GM04503 (cell line): ENCODE data around the gene GLRA1.
"Not testable (repeated sequence)": the region's sequence is repeated elsewhere in the genome, so short reads cannot be mapped to it uniquely, and the experiment has no call there.

ENCODE experiments used
- DNase-seq: peaks from one replicate; pipeline ENCODE4 v3.0.0-alpha.2; 2012; ENCODE audit warnings: low read depth

Gene GLRA1

DNA sequence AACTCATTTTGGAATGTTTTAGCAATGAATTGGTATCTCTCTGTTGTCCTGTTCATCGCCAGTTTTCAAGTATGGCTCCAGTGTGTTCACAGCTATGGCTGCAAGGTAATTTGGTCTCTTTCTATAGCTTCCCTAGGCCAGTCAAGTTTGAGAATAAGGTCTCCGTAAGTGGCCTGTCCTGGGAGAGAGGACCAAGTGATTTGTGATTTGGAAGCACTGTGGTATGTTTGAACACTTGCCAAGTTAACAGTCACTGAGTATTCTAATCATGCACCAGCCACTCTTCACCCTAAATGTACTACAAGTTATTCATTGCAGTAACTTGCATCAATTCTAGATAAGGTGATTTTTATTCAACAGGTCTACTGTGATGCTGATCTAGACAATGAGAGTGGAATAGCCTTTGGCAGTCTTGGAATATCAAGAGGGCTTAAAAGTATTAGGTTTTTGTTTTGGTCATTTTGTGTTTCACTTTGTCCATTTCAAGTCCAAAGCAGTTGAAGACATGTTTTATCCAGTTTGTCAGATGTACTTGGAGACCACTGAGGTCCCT is 111.8 kb downstream of the GLRA1 start:
- no peak for DNase-seq

DNA sequence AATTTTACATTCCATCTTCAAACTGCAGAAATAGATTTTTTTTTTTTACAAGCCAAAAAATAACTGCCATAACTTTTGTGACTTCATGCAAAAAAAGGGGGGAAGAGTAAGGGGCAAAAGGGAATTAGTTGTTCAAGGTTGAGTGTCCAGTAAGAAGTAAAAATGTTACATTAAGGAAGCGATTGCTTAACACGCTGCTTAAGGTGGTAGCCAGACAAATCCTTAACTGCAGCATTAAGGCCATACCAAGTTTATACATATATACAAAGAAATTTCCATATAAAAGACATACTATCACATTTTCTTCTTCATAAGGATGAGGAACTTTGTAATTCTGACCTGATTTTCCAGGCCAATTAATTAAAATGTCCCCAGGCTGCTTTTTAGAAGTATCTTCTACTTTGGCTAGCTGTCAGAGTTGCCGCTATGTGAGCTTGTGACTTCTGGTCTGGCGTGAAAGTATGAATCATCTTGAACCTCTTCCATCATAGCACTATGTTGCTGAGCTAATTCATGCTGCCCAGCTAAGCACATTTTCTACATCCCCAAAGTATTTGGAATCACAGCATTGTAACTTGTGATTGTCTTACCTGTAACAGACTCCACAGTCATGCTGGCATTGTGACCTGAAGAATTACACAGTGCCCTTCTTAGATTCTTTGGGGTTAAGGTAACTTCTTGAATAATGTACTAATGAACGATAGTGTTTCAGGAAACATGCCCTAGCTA is 112.9 kb downstream of the GLRA1 start:
- DNase-seq, result no peak

DNA sequence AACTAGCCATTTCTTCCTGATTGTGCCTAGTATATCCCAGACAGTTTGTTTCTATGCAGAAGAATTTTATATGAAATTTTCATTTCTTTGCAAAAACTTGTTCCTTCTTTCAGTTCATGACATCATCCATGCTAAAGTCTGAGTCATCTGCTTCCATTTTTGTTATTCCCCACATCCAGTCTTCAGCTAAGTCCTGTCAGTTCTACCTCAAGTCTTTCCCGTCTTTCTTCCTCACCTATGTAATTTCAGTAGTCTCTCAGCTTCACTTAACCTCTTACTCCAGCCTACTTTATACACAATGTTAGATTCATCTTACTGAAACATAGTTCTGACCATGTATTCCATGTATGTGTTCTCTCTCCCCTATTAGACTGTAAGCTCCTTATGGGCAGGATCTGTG is 113.8 kb downstream of the GLRA1 start:
- DNase-seq, result no peak

DNA sequence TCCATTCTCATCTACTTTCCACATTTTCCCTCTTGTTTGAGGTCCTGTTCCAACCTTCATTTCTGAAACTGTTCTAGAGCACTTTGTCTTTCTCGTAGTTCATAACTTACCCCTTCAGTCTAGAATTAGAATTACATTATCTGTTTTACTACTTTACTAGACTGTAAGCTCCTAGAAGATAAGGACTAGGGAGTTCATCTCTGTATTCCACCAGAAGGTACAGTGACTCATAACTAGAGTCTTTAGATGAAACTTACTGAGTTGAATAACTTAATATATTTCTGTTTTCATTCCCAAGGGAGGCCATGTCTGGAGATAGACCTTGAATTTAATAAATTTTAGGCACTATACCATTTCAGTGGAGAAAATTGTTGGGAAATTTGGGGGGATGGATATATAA is 114.2 kb downstream of the GLRA1 start:
- DNase-seq, result no peak

DNA sequence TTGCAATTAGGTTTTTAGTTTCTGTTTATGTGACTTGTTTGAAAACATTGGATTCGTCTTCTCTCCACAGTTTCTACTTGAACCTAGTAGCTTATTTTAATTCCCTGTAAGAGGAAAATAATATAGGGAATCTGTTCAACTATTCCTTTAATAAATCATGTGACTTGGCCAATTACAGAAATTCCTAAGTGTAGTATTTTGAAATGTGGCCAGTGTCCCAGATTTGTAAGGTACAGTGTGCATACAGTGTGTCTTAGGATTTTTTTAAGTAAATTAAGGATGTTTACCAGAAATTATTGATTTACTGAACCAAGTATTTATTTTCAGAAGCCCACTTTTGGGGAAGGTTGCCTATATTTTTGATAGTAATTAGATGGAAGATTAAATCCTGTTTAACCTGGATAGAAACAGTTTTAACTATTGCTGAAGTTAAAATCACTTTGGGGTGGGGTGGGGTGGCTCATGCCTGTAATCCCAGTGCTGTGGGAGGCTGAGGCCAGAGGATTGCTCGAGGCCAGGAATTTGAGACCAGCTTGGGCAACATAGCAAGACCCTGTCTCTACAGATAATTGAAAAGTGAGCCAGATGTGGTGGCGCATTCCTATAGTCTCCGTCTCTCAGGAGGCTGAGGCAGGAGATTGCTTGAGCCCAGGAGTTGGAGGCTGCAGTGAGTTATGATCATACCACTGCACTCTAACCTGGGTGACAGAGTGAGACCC is 116.0 kb downstream of the GLRA1 start:
- no peak for DNase-seq

DNA sequence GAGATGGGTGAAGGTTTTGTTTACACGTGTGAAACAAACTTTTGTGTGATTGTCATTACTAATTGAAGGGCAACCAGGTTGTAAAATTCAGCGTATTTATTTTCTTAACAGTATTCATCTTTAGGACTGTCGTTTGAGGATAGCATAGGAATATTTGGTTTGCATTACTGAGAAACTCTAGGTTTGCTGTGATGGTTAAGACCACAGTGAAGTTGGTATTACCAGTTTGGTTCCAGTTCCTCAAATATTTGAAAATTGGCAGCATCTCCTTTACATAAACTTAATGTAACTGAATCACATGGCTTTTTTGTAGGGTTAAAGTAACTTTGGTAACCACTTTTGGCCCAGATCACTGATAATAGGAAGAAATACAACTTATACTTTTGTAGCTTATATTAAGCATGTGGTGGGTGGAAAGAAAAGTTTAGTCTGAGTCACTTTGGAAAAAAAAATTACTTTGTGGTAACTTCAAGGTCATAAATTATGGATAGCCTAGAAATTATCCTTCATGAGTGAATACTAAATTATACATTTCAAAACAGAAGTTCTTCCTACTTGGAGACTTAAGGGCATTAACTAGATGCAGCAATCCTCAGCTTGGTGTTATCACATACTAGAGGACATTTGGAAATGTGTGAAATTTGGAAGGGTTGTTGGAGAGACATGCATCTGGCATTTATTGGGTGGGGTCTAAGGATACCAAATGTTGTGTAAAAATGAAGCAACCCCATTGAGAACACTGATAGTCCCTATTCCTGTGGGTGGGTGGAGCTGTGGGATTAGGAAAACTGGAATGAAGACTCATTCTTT is 119.0 kb downstream of the GLRA1 start:
- DNase-seq, result peak; percentile 80

DNA sequence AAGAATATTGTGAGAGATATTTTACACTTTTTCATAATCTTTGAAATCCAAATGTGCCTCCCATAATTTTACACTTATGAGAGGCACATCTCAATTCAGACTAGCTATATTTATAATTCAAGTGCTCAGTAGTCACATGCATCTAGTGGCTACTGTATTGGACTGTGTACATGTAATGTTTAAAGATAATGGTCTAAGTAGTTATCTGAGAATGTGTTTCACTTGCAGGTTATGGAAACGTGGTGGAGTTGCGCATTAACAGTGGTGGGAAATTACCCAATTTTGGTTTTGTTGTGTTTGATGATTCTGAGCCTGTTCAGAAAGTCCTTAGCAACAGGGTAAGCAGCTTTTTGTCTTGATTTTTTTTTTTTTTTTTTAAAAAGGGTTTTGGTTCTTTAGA is 124.1 kb downstream of the GLRA1 start:
- no peak for DNase-seq

DNA sequence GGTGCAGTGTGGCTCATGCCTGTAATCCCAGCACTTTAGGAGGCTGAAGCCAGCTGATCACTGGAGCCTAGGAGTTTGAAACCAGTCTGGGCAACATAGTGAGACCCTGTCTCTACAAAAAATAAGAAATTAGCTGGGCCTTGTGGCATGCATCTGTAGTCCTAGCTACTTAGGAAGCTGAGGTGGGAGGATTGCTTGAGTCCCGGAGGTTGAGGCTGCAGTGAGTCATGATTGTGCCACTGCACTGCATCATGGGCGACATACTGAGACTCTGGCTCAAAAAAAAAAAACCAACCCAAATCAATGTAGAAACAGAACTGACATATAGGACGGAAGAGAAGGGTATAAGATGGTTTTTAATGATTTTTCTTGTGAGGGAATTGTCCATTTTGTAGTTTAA is 125.2 kb downstream of the GLRA1 start:
- no peak for DNase-seq

DNA sequence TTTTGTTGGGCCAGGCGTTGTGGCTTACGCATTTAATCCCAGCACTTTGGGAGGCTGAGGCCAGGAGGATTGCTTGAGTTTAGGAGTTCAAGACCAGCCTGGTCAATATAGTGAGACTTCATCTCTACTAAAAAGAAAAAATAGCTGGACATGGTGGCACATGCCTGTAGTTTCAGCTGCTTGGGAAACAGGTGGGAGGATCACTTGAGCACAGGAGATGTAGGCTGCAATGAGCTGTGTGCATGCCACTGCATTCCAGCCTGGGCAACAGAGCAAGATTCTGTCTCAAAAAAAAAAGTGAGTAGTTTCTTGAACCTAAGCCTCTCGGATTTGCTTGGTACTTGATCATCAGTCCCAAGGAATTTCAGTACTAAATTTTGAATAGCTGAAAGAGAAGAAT is 126.0 kb downstream of the GLRA1 start:
- no peak for DNase-seq

DNA sequence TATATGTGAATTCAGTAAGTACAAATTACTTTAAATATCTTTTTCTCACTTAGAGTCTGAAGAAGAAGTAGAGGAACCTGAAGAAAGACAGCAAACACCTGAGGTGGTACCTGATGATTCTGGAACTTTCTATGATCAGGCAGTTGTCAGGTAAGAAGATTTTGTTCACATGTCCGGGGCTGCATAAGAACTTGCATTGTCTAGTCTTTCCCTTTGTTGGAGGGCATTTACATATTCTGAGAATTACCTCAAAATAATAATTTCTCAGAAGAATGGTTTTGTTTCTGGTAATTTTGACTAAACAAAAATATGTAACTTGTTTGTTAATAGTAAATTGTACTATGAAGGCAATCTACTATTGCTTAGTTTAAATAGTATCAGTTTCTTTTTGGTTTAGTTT is 129.2 kb downstream of the GLRA1 start:
- DNase-seq, result no peak

DNA sequence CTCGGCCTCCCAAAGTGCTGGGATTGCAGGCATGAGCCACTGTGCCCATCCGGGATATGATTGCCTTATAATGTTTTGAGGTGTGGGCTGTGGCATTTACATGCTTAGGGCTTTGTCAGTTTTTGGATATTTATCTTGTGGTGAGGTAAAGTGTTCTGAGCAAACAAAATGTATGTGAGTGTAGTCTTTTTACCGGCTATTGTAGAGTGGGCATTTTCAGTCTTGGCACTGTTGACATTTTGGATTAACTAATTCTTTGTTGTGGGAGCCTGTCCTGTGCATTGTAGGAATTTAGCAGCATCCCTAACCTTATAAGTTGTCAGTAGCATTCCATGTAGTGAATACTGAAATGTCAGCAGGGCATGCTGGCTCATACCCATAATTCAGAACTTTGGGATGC is 131.3 kb downstream of the GLRA1 start:
- no peak for DNase-seq

DNA sequence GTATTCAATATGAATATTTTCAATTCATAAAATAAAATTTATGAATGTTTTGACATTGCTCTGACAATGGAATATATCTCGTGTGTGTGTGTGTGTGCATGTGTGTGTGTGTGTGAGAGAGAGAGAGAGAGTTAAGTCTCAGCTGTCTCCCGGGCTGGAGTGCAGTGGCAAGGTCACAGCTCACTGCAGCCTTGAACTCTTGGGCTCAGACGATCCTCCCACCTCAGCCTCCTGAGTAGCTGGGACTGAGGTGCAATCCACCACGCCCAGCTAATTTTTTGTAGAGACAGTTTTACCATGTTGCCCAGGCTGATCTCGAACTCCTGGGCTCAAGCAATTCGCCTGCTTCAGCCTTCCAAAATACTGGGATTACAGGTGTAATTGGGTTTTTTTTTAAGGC is 136.8 kb downstream of the GLRA1 start:
- no peak for DNase-seq

DNA sequence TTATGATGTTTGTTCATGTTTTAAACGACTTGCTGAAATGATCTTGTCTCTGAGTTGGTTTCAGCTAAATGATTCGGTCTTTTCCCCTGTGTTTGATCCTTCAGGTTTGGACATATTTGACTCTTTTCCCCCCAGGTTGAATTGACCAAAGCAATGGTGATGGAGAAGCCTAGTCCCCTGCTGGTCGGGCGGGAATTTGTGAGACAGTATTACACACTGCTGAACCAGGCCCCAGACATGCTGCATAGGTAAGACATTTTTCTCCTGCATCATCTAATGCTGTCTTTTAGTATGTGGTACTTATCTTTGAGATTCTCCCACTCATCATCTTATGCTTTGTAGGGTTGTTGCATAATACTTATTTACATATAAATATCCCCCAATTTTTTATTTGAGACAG is 138.2 kb downstream of the GLRA1 start:
- no peak for DNase-seq

DNA sequence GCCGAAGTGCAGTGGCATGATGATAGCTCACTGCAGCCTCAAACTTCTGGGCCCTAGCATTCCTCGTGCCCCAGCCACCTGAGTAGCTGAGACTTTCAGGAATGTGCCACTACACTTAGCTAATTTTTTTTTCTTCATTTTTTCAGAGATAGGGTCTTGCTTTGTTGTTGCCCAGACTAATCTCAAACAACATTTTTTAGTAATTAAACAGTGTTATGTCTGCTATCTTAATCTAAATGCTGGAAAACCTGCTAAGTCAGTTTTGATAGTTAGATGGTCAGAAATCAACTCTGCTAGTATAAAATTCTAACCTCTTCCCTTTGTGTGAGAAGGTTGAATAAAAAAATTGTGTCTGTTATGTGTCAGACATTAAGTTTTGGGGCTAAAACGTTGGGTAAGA is 140.5 kb downstream of the GLRA1 start:
- DNase-seq, result no peak

DNA sequence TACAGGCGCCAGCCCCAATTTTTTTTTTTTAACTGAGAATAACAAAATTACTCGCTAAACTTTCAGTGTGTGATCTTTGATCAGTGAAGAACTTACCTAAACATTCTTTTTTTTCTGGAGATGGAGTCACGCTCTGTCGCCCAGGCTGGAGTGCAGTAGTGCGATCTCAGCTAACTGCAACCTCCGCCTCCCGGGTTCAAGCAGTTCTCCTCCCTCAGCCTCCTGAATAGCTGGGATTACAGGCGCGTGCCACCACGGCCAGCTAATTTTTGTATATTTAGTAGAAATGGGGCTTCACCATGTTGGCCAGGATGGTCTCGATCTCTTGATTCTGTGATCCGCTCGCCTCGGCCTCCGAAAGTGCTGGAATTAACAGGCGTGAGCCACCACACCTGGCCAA is 141.0 kb downstream of the GLRA1 start:
- not testable (repeated sequence) for DNase-seq

DNA sequence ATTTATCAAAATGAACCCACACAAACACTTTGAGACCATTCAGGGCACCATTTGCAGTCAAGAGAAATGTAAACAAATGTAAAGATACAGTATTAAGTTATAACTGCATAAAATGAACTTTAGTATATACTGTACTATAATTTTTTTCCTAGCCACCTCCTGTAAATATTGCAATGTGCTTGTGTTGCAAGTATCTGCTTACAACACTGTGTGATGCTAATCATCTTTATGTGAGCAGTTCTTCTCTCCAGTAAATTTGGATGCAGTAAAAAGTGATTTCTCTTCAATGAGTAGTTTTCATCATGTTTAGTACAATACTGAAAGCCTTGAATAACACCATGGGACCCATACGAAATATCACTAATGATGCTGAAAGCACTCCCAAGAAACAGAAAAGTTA is 143.4 kb downstream of the GLRA1 start:
- no peak for DNase-seq

DNA sequence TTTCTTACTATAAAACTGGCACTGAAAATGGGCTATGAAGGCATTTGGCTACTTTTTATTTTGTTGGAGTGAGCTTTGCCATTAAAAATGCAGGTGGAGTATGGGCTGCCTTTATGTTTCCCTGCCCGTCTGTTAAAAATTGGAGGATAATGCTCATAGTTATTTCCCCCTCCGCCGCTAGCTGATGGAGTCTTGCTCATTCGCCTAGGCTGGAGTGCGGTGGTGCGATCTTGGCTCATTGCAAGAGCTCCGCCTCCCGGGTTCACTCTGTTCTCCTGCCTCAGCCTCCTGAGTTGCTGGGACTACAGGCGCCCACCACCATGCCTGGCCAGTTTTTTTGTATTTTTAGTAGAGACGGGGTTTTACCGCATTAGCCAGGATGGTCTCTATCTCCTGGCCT is 144.3 kb downstream of the GLRA1 start:
- no peak for DNase-seq

DNA sequence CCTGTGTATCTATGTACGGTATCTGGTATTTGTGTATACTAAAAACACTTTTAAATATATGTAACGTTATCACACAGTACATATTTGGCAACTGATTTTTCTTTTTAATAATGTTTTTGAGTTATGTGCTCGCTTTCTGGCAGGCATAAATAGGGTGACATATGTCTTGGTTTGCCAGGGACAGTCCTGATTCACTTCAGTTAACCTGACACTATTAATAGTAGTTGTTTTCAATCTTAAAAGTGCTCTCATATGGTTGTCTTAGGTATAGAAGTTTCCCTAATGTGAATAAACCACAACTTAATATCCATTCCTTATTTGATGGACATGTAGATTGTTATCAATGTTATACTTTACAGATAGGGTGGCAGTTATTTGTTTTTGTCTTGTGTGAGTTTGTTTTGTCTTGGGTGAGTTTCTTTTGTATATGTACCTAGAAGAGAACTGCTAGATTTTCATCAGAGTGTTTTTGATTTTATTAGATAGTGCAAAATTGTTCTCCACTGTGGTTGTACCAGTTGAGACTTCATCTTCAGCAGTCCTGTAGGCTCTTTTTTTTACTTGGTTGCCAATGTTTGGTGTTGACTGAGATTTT is 145.0 kb downstream of the GLRA1 start:
- no peak for DNase-seq

DNA sequence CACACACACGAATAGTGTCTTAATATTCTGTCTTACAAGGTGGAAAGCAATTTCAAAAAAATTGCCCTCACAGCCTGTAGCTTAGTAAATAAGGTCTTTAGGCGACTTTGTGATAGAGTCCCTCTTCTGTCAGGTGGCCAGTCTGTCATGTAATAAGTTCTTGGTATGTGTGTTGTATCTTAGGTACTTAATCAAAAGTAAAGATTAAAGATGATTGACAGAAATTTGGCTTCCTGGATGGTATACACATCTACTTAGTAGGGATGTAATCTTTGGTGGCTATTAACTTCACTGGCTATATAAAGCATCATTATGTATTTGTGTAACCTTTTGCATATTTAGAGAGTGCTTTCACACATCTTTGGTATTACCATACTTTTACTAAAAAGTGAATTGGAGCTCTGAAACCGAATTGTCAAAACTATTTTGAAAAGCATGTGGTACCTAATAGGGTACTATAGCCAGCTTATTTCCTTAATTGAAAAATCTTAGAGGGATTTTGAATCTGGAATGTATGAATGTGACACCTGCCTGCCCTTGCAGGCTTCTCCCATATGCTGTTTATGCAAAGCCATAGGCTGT is 149.5 kb downstream of the GLRA1 start:
- DNase-seq, result no peak

DNA sequence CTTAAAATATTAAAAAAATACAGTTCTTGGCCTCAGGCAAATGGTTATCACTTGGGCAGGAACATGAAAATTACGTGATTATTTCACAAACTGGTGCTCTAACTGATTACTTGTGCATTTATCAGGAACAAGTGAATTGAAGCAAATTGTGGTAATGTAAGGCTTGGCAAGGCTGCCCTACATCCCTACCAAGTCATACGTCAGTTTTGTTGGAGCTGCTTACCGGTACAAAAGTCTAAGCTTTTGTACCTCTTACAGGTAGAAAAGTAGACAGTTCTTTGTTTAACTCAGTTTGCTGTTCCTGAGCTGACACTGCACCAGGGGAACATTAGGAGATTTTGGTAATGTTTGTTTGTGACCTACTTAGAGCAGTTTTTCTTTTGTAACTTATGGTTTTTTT is 150.7 kb downstream of the GLRA1 start:
- DNase-seq, result no peak

DNA sequence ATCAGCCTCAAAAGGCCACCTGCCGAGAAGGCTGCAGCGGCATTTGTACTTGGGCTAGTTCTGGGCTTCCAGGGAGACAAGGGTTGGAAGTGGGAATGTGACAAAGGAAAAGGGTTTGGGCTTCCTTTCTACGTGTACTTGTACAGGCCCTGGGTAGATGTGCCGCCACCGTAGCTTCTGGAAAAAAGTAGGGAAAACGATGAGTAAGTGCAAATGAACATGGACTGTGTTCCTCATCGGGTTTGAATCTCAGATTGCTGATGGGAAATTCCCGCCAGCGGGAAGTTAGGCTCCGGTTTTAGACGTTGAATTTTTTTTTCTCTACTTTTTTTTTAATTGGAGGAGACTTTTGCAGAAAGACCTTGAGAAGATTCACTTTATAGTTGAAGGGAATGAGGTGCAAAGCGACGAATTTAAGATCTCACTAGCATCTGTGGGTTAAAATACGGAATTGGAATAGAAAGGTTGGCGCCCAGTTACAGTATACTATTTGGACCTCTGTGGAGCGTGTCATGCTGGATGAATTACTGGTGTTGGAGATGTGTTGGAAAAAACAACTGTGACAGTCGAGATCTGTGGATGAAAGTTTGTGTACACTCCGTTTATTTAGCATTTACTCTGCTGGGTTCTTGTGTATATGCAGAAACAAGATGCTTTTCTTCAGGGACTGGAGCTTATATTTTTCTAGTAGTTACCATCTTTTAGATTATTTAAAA is 151.6 kb downstream of the GLRA1 start:
- no peak for DNase-seq
